HUES64 (cell line): ENCODE data around the gene RANBP17.

Source experiments
- H3K27ac ChIP-seq: 2 replicates; pipeline ENCODE4 v1.7.0; 2013; ENCODE audit warnings: low read depth, low read length, inconsistent platforms
- H3K27me3 ChIP-seq: 2 replicates; pipeline ENCODE4 v1.6.1; 2013; ENCODE audit warnings: mild to moderate bottlenecking, low read length; ENCODE audit not compliant: insufficient read depth
- H3K36me3 ChIP-seq: 2 replicates; pipeline ENCODE4 v1.6.1; 2013; ENCODE audit warnings: mild to moderate bottlenecking, low read length; ENCODE audit not compliant: insufficient read depth
- H3K4me1 ChIP-seq: 2 replicates; pipeline ENCODE4 v1.6.1; 2013; ENCODE audit warnings: mild to moderate bottlenecking, low read length, moderate library complexity; ENCODE audit not compliant: insufficient read depth
- H3K4me3 ChIP-seq: 2 replicates; pipeline ENCODE4 v1.5.1; 2013; ENCODE audit warnings: mild to moderate bottlenecking, low read length, moderate library complexity
- H3K9ac ChIP-seq: 2 replicates; pipeline ENCODE4 v1.6.1; 2013; ENCODE audit warnings: mild to moderate bottlenecking, low read depth, low read length
- H3K9me3 ChIP-seq: 2 replicates; pipeline ENCODE4 v1.6.1; 2013; ENCODE audit warnings: low read depth, low read length; ENCODE audit not compliant: insufficient read depth
- WGBS: fragments of 150-250, 120-280 bp; methylation state at CpG from one replicate; pipeline ENCODE4 v1.1.7; 2013; ENCODE audit warnings: missing lambda C conversion rate; 5-methylcytosine and 5-hydroxymethylcytosine counted together

RANBP17 gene

DNA sequence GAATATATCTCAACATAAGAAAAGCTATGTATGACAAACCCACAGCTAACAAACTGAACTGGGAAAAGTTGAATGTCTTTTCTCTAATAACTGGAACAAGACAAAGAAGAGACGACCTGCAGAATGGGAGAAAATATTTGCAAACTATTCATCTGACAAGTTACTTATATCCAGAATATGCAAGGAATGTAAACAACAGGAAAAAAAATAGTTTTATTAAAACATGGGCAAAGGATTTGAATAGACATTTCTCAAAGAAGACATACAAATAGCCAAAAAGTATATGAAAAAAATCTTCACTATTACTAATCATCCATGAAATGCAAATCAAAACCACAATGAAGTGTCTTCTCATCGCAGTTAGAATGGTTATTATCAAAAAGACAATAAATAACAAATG is 265.5 kb downstream of the RANBP17 start:
- Histone ChIP-seq H3K4me3 (no peak overlapping the region), H3K36me3 (no peaks in the 10 kb centered on the region), H3K27ac (no peak overlapping the region), H3K9ac (no peak overlapping the region), H3K27me3 (no peaks in the 10 kb centered on the region), H3K4me1 (no peaks in the 10 kb centered on the region), H3K9me3 (no peaks in the 10 kb centered on the region)
- WGBS: no CpG with 5 or more reads among the region's 2 CpGs

DNA sequence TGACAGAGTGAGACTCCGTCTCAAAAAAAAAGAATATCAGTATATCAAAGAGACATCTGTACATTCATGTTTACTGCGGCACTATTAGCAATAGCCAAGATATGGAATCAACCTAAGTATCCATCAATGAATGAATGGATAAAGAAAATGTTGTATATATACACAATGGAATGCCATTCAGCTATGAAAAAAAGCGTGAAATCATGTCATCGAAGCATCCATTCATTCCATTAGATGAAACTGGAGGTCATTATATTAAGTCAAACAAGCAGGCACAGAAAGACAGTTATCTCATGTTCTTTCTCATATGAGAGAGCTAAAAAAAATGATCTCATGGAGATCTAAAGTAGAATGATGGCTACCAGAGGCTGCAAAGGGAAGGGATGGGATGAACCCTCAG is 266.3 kb downstream of the RANBP17 start:
- no peak overlapping the region for H3K4me3 ChIP-seq
- no peaks in the 10 kb centered on the region for H3K4me1 ChIP-seq
- WGBS: 100% methylated on average over 3 of the region's 4 CpGs
- no peak overlapping the region for H3K27ac ChIP-seq
- no peak overlapping the region for H3K9ac ChIP-seq
- H3K9me3 ChIP-seq: no peaks in the 10 kb centered on the region
- no peaks in the 10 kb centered on the region for H3K36me3 ChIP-seq
- no peaks in the 10 kb centered on the region for H3K27me3 ChIP-seq

GRCh38 chr5:171129308-171129707 is 267.5 kb downstream of the RANBP17 start:
- H3K27ac ChIP-seq: no peak overlapping the region
- no peaks in the 10 kb centered on the region for H3K36me3 ChIP-seq
- 87% methylated on average over 4 of the region's 5 CpGs for WGBS
- H3K9me3 ChIP-seq: no peaks in the 10 kb centered on the region
- H3K4me1 ChIP-seq: no peaks in the 10 kb centered on the region
- no peaks in the 10 kb centered on the region for H3K27me3 ChIP-seq
- no peak overlapping the region for H3K4me3 ChIP-seq
- no peak overlapping the region for H3K9ac ChIP-seq

DNA sequence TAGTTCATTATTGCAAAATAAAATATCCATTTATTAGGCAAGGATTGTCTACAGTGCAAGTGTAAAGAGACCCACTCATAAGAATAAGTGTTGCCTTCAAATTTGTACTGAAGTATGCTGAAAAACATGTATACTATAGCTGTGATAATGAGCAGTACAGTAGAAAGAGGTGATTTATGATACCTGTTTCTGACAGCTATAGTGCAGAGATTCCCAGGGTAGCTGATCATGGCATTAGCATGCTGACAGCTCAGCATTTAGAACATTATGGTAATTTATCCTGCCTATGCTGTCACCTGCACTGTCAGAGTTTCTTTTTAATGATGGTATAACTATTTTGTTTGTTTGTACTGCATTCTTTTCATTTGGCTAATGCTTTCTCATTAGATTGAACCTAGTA is 269.7 kb downstream of the RANBP17 start:
- no peaks in the 10 kb centered on the region for H3K27me3 ChIP-seq
- no peak overlapping the region for H3K27ac ChIP-seq
- no peaks in the 10 kb centered on the region for H3K4me1 ChIP-seq
- H3K9me3 ChIP-seq: no peaks in the 10 kb centered on the region
- H3K36me3 ChIP-seq: no peaks in the 10 kb centered on the region
- no peak overlapping the region for H3K4me3 ChIP-seq
- no peak overlapping the region for H3K9ac ChIP-seq

- Histone ChIP-seq H3K9ac (no peak overlapping the region), H3K4me3 (no peak overlapping the region), H3K27me3 (no peaks in the 10 kb centered on the region), H3K36me3 (no peaks in the 10 kb centered on the region), H3K4me1 (no peaks in the 10 kb centered on the region), H3K27ac (no peak overlapping the region), H3K9me3 (no peaks in the 10 kb centered on the region)
- WGBS: no CpG with 5 or more reads among the region's 1 CpG
Observed at GRCh38 chr5:171137768-171138525, 276.1 kb downstream of the RANBP17 start.

GRCh38 chr5:171139227-171139626 is 277.4 kb downstream of the RANBP17 start:
- H3K27ac ChIP-seq: no peak overlapping the region
- H3K9me3 ChIP-seq: no peaks in the 10 kb centered on the region
- no peaks in the 10 kb centered on the region for H3K36me3 ChIP-seq
- no peak overlapping the region for H3K4me3 ChIP-seq
- H3K27me3 ChIP-seq: no peaks in the 10 kb centered on the region
- no peak overlapping the region for H3K9ac ChIP-seq
- no peaks in the 10 kb centered on the region for H3K4me1 ChIP-seq

DNA sequence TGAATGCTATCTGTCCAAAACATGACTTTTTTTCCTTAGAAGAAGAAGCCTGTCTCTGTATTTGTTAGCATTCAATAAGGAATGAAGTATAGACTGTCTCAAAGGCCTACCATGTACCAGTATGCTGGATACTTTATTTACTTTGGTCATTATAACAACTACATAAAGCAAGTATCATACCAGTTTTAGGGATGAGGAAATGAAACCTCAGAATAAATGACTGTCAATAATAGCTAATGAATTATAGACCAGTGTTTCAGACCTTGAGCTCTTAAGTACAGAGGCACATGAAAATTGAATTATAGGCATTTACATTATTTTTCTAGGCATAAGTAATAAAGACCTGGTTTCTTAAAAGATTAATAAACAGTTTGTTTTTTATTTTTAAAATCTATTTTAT is 280.8 kb downstream of the RANBP17 start:
- H3K4me1 ChIP-seq: no peaks in the 10 kb centered on the region
- H3K4me3 ChIP-seq: no peak overlapping the region
- no peak overlapping the region for H3K27ac ChIP-seq
- H3K27me3 ChIP-seq: no peaks in the 10 kb centered on the region
- H3K9ac ChIP-seq: no peak overlapping the region
- H3K36me3 ChIP-seq: no peaks in the 10 kb centered on the region
- H3K9me3 ChIP-seq: no peaks in the 10 kb centered on the region

- no peak overlapping the region for H3K4me3 ChIP-seq
- H3K9ac ChIP-seq: no peak overlapping the region
- 100% methylated on average over 2 of the region's 3 CpGs for WGBS
- H3K27me3 ChIP-seq: no peaks in the 10 kb centered on the region
- H3K4me1 ChIP-seq: no peaks in the 10 kb centered on the region
- H3K9me3 ChIP-seq: no peaks in the 10 kb centered on the region
- H3K36me3 ChIP-seq: no peaks in the 10 kb centered on the region
- H3K27ac ChIP-seq: no peak overlapping the region
Observed at GRCh38 chr5:171143171-171143570, 281.4 kb downstream of the RANBP17 start.

- Histone ChIP-seq H3K4me3 (no peak overlapping the region), H3K4me1 (no peaks in the 10 kb centered on the region), H3K9me3 (no peaks in the 10 kb centered on the region), H3K27ac (no peak overlapping the region), H3K9ac (no peak overlapping the region), H3K27me3 (no peaks in the 10 kb centered on the region), H3K36me3 (no peaks in the 10 kb centered on the region)
- 95% methylated on average over 6 of the region's 6 CpGs for WGBS
Observed at GRCh38 chr5:171143926-171144325, 282.1 kb downstream of the RANBP17 start.

DNA sequence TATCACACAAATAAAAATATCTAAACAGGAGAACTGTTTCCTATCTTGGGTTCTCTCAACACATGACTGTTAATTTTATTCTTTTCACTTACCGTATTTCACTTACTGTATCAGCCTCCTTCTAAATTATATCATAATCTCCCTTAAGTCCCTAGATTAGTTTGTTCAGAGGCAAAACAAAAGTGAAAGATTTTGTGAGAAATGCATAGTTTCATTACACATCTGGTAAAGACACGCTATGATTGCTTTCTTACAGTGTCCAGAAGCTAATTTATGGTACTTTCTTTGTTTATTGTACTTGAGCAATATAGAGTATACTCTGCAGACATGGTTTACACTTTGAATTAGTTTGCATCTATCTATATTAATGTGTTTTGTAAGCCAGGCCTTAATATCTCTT is 287.5 kb downstream of the RANBP17 start:
- peaks cover 22% of the 10 kb centered on the region for H3K4me1 ChIP-seq
- H3K36me3 ChIP-seq: no peaks in the 10 kb centered on the region
- H3K27ac ChIP-seq: no peak overlapping the region
- H3K9me3 ChIP-seq: no peaks in the 10 kb centered on the region
- no peaks in the 10 kb centered on the region for H3K27me3 ChIP-seq
- no peak overlapping the region for H3K4me3 ChIP-seq
- 96% methylated on average over 2 of the region's 2 CpGs for WGBS
- no peak overlapping the region for H3K9ac ChIP-seq

GRCh38 chr5:171149772-171150171 is 288.0 kb downstream of the RANBP17 start:
- no peaks in the 10 kb centered on the region for H3K27me3 ChIP-seq
- no peak overlapping the region for H3K27ac ChIP-seq
- 96% methylated on average over 2 of the region's 3 CpGs for WGBS
- no peaks in the 10 kb centered on the region for H3K9me3 ChIP-seq
- peaks cover 22% of the 10 kb centered on the region for H3K4me1 ChIP-seq
- H3K9ac ChIP-seq: no peak overlapping the region
- H3K36me3 ChIP-seq: no peaks in the 10 kb centered on the region
- H3K4me3 ChIP-seq: no peak overlapping the region

DNA sequence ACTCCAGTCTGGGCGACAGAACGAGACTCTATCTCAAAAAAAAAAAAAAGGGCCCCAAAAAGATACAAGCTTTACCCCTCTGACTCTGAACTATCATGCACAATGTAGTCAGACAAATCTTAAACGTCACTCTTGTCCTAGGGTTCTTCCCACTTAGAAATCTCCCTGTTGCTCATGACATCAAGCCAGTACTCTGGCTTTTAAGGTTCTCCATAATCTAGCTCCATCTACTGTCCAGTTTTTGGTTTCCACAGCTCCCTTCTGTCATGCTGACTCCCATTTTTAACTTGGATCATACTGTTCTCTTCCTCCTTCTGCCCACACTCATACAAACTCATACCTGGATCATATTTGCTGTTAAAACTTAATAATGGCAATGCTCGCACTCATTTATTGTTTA is 290.6 kb downstream of the RANBP17 start:
- no peak overlapping the region for H3K4me3 ChIP-seq
- H3K27ac ChIP-seq: no peak overlapping the region
- 92% methylated on average over 4 of the region's 4 CpGs for WGBS
- H3K27me3 ChIP-seq: no peaks in the 10 kb centered on the region
- no peaks in the 10 kb centered on the region for H3K9me3 ChIP-seq
- no peak overlapping the region for H3K9ac ChIP-seq
- peaks cover 22% of the 10 kb centered on the region for H3K4me1 ChIP-seq
- no peaks in the 10 kb centered on the region for H3K36me3 ChIP-seq
